Tongue (tissue), 2 donors: ENCODE measurements around the gene RWDD2A. TPM values are rescaled to one million over a fixed set of nuclear protein-coding genes. Genes with fewer than 3 reads are reported as not detected.
"Not testable (repeated sequence)": the region's sequence is repeated elsewhere in the genome, so short reads cannot be mapped to it uniquely, and the experiment has no call there.

Experiments
- DNase-seq: peaks from one replicate; pipeline ENCODE4 v3.0.0-alpha.2; 2015
- total RNA-seq: library from RNA; depleted of rRNA; stranded (reverse); fragments of >200 nt; gene quantifications from one replicate; pipeline ENCODE4 v1.2.3, GENCODE V29; 2014

RWDD2A gene
- 2.4 TPM for total RNA-seq

DNA sequence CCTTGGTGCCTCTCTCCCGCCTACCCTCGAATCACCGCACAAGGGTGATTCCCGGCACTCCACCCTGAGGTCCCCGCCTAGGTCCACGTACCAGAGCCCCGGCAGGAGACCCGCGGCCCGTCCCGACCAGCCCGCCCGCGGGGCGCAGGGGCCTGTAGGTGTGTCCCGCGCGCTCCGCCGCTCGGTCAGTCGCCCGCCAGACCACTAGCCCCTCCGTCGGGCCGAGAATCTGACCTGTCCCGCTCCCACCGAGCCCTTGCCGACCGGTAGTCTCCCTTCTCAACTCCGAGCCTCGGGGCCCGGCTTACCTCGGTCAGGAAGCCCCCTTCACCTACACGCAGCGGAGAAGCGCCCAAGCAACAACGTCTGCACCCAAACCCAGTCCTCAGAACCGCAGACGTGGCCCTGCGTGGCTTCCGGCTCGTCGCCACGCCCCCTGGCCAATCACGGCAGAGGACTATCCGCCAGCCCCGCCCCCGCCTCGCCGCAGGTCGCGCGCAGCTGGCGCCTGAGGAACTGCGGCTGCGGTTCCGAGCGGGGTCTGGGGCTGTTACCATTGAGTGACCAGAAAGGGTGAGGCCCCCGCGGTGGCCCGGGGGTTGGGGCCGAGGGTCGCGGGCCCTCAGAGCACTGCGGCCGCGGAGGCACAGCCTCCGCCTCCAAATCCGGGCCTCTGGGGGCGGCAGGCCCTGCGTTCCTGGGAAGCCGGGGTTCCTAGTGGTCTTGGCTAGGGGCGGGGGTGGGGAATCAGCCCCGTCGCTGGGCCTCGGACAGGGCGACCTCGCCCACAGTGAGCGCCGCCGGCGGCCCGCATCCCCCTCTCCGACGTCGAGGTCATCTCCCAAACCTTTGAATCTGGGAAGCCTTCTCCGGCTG is at the start of gene RWDD2A, which contains the start of gene PGM3:
Gene RWDD2A, plus strand, starts transcription at position 487 of the 876 bp plus-strand sequence. CDS start 1,095 bp downstream, outside the sequence.
Gene PGM3, minus strand, starts transcription at position 395 of the 876 bp plus-strand sequence. CDS start 2,253 bp downstream, outside the sequence.
- peak; percentile 95 for DNase-seq

DNA sequence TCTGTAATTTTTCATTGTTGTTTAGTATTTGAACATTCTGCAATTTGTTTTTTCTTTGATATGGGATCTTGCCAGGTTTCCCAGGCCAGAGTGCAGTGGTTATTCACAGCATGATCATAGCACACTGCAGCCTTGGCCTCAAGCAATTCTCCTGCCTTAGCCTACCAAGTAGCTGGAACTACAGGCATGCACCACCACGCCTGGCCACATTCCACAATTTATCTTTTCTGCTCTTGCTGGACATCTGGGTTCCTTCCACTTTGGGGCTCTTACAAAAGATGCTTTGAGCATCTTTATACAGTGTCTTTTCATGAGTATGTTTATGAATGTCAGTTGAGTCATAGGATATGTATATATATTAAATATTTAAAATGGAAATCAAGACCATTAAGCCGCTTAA is 42.0 kb upstream of the RWDD2A start:
- DNase-seq = no peak

DNA sequence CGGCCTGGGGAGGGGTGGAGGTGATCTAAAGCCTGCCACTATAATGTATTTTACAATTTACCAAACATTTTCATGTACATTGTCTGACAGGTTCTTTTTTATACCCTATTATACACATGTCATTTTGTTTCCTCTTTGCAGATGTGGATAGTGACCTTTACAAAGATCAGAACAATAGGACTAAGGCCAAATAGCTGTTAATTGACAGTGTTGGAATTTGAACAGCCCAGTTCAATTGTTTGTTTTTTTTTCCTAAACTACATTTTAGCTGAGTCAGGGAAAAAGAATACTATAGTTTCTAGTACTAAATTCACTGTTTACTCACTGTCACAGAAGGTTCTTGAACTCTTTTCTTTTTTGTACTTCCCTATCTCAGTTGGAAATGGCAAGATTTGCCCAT is 40.2 kb upstream of the RWDD2A start:
- DNase-seq = no peak

DNA sequence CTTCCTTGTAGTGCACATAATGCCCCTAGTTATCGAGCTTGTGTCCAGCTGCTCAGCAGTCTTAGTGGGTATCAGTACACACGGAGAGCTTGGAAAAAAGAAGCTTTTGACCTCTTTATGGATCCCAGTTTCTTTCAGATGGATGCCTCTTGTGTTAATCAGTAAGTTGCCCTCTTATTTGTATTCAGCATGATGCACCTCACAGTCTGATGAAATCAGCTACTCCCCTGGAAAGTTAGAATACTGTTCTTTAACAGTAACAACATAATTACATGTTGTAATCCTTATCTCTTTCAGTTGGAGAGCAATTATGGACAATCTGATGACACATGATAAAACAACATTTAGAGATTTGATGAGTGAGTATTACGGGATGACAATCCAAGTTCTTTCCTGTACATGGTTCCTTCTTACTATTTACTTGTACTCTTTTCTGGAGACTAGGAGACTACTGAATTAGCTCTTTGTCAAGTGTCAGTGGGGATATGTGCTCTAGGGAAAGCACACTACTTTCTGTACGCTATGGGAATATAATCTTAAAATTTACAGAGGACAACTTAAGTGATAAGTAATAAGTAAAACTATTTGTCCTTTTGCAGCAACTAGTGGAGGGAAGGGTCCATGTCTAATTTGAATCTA is 39.2 kb upstream of the RWDD2A start:
- no peak for DNase-seq

DNA sequence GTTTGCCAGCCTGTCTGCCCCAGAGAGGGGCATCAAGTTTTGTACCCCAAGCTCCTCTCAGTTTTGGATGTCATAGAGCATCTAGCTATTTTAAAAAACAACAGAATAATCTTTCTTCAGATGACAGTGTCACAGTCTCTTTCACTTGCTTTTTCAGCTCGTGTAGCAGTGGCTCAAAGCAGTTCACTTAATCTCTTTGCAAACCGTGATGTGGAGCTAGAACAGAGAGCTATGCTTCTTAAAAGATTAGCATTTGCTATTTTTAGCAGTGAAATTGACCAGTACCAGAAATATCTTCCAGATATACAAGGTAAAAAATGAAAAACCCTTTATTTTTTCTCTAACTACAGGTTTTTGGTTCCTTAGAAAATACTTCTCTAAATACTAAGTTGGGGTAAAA is 37.4 kb upstream of the RWDD2A start:
- DNase-seq = no peak

DNA sequence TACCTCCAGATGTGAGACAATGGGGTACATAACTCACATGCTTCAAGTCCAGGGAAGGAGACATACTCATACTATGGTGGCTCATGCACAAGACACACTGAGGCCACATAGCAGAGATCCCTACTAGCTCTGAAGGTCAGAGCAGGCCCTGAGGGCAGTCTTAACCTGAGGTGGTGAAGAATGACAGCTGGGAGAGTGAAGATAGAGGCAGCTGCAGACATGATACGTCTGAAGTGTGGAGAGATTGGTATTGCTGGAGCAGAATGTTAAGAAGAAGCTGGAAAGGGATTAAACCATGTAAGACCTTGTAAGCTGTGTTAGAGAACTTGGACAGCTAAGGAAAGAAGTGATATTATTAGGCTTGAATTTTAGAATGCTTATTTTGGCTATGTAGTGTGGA is 33.0 kb upstream of the RWDD2A start:
- DNase-seq = peak; percentile 41

DNA sequence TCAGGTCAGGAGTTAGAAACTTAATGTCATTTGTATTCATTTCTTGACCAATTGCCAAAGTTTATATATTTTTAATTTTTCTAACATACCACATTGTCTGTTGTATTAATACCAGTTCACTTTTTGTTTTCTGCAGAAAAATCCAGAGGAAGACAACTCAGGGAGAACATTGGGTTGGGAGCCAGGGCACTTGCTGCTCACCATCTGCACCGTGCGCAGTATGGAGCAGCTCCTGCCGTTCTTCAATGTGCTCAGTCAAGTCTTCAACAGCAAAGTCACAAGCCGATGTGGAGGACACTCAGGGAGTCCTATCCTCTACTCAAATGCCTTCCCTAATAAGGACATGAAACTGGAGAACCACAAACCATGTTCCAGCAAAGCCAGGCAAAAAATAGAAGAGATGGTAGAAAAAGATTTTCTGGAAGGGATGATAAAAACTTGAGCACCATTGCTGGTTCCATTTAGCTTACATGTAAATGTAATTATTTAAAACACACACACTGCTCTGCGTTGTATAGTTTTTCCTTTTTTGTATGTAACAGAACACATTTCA is 25.4 kb upstream of the RWDD2A start:
- no peak for DNase-seq

DNA sequence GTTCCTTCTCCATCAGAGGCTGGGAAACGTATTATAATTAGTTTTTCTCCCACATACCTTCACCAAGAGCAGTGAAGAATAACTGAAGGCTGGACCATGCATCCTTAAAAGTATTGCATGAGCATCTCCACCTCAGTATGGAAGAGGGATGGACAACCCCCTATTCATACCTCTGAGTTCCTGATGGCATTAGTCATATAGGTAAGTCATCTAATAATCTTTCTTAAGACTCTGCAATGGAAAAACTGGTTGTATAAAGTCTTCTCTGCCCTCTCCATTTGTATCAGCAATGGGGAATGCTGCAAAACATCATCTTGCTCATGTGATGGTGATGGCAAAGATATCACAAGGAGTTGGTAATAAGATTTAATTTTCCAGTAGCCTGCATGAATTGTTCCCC is 24.6 kb upstream of the RWDD2A start:
- no peak for DNase-seq

DNA sequence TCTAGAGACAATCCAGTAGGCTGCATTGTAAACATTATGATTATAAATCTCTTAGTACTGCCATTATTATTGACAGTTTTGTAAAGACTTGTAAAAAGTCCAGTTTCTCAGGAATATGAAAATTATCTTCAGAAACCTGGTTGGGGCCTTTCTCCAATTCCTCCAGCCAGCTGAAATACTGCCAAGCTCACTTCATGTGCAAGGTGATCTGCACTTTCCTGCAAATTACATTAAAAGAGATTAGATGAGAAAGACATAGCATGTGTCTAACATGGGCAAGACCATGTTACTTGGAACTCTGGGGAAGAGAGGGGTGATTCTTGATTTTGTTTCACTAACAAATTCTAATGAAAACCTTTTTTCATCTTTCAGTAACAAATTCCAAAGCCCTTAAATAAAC is 24.1 kb upstream of the RWDD2A start:
- no peak for DNase-seq

DNA sequence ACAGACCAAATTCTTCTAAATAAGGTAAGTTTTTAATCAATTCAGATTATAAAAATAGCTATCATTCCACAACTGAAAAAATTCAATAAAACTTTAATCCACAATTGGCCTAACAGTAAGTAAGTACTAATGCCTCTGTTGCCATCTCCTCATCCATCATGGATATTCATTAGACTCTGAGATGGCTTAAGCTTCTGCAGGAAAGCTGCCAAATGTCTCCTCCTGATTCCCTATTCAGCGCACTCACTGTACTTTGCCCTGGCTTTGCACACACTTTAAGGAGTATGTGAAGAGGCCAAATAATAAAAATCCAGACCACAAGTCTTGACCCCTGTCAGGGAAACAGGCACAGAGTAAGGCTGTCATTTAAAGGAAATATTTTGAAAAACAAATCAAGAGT is 23.6 kb upstream of the RWDD2A start:
- DNase-seq = no peak

DNA sequence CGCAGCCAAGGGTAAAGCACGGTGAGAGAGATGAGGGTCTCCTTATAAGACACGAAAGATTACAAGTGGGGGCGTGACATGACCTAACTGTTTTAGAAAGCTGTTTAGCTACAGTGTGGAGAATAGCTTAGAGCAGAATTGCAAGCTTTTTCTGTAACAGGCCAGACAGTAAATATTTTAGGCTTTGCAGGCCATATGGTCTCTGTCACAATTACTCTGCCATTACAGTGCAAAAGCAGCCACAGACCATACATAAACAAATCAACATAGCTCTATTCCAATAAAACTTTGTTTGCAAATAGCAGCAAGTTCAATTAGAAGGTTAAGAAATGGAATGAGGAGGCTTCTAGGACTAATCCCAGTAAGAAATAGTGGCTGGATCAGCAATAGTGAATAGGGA is 16.9 kb upstream of the RWDD2A start:
- no peak for DNase-seq

DNA sequence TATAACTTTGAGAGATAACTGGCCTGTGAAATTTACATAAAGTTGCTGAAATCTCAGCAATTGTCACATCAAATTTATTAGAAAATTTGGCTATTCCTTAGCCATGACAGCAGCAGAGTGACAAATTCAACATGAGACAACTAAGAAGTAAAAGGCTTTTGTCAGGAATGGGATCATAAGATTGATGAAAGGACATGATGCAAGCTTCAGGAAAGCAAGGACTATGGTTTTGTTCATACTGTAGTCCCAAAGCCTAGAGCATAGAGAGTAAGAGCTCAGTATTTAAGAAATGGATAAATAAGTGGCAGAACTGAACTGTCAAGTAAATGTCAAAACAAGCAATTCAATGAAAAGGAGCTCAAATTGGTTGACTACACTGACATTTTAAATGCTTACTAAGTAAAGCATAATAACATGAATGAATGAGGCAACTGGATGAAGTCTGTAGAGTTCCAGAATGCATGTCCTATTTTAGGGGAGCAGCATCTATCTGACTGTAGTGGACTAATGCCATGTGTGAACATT is 12.7 kb upstream of the RWDD2A start:
- DNase-seq = no peak

DNA sequence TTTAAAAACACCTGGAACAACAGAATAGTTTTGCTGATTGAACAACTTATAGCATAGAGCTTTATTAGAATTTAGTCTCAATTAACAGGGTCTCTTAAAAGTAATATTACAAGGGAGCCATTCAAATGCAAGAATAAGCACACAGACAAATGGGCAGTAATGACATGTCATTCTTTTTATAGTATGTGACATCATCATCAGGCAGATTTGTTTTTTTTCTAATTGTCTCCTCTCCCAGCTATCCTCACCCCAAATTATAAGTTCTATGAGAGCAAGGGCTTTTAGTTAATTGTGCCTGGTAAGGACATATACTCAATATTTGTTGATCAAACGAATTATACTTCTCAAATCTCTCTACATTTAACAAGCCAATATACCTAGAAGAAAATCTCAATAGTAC is 11.0 kb upstream of the RWDD2A start:
- no peak for DNase-seq

DNA sequence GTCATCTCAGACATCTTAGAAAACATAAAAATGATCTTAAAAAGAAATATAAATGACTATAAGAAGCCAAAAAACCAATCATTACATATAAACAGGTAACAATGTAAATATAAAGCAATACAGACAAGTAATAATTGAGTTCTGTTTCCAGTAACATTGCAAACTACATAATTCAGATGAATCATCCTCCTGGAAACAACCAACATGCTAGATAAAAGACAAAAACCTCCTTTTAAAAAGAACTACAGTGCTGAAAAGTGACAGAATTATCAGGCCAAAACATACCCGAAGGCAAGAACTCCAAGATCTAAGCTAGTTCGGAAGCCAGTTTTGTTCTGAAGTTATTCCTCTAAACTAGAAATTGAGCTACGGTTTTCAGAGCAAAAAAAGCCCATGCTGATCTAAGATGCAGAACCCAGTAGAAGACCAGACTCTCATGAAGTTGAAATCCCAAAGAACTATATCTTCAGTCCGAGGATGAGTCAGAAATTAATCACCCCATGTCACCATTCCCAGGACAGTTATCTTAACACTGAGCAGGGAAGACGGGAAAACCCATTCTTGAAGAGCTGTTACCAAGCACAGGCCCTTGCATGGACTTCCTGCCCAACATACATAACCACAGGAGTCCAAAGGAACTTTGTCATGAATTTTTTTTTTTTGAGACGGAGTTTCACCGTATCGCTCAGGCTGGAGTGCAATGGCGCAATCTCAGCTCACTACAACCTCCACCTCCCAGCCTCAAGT is 9.9 kb upstream of the RWDD2A start:
- no peak for DNase-seq

DNA sequence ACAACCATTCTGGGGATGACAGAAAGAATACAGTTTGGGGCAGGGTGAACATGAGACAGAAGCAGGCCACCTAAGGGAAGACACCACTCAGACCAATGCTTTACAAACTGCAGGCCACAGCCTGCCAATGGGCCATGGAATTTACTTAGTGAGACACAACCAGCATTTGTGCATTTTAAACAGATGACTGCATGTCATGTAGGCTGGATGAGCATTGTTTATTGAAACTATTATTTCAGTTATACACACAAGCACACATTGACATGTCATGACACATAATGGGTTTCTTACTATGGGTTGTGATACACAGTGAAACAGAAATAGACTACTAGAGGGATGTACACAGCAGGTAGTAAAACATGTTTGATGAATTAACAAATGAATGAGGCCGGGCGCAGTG is 8.1 kb upstream of the RWDD2A start:
- no peak for DNase-seq

DNA sequence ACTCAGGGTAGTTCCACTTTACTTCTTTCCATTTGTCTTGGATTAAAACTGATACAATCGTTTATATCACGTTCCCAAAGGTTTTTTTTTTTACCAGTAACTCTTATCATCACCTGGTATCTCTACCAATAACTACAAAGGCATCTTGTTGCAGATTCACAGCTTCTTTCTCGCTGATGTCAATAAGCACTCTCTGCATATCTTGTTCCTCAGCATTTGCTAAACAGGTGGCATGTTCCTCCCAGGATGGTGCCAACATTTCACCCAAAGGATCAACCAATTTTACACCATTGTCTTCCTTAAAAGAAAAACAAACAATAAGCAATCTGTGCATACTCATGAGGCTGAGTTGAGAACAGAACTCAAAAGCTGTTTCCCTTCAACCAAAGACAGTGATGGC is 4.7 kb upstream of the RWDD2A start:
- no peak for DNase-seq

DNA sequence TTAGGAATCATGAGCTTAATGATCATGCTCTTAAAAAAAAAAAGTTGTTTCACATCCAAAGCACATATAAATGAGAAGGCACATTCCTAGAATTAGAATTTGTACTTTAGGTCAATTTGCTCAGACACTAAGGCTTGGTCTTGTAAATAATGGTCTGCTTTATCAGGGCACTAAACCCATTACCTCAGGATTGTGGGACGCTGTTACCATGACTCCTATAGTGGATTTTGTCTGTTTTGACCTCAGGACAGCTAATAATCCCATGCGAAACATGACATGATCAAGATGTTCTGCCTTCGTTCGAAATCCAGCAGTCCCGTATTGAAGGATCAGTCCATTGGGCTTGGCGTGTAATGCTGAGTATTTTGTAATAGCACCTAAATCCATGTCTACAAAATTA is 2.5 kb upstream of the RWDD2A start:
- DNase-seq = no peak

DNA sequence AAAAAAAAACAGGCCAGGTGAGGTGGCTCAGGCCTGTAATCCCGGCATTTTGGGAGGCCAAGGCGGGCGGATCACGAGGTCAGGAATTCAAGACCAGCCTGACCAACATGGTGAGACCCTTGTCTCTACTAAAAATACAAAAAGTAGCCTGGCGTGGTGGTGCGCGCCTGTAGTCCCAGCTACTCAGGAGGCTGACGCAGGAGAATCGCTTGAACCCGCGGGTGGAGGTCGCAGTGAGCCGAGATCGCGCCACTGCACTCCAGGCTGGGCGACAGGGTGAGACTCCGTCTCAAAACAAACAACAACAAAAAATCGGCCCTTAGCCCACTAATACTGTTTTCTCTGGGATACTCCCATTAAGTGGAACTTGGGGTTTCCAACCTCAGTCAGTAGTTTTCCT is 1.2 kb upstream of the RWDD2A start:
- DNase-seq = not testable (repeated sequence)

DNA sequence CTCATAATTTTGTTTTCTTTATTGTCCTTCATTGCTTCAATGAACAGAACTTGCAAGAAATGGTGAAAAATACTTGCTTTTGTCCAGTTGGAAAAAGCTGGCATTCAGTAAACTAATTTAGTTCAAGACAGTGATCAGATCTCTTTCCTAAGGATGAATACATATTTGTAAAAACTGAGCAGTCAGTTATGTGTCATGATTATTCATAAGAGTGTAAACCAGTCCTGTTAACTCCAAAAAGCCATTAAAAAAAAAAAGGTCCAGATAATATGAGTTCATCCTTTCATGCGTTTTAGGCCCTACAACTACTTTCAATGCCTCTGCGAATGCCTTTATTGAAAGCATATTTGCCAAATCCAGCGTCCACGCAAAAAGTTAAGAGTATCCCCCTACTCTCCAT is 701 bp upstream of the RWDD2A start:
- DNase-seq = no peak

DNA sequence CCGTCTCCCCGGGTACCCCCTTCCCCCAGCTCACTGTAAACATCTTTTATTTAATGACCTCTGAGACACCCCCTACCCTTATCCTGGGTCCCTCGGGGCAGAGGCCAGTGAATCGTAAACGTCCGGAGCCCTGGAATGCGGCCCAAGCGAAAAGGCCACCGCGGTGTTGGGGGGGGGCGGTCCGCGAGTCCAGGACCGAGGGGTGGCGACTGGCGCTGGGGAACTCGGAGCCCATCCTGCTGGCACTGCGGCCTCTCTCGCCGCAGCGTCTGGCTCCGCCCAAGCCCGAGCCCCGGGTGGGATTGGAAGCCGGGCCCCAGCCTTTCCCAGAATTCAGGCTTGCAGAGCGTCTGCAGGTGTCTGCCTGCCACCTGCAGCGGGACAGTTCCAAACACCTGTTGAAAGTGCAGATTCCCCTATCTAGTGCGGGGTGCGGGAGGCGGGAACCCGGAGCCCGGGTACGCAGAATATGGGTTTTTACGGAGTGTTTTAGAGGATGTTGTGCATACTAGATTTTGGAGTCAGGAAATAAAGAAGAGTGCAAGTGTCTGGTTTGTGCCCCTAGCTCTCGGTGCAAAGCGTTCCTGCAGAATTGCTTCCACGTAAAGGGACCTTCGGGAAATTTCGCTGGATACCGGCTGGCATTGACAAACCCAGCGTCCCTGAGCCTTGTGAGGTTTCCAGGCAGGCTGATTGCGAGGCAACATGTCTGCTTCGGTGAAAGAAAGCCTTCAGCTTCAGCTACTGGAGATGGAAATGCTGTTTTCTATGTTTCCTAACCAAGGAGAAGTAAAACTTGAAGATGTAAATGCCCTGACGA is 800 bp downstream of the RWDD2A start:
- DNase-seq = peak; percentile 56

DNA sequence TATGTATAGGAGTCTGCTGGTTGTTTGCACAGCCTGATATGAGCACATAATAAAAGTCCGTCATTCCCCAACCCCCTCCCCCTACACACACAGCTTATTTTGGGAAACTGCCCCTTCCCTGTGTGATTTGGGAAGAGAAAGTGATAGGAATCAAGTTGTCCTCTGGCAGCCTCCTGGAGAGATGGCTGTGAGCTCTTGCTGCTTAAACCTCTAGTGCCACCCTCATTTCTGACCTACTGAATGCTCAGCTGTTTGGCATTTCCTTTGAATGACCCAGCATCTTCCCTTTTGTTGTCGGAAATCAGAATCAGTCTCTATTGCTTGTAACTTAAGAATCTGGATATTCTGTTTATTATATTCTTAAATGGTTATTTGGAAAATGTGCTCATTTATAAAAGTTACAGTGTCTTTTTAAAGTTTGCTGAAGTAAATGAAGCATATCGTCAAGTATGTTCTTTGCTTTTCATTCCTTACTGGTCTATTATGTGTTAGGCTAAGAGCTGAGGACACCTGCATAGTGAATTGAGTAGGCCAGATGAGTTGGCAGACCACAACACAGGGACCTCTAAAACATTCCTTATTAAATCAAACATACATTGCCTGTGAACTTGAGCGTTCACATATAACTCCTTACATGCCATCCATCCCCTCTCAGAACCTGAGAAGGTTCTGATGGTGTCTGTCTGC is 5.5 kb downstream of the RWDD2A start:
- no peak for DNase-seq
